ENCODE data around the gene ILKAP.

The ILKAP gene

DNA sequence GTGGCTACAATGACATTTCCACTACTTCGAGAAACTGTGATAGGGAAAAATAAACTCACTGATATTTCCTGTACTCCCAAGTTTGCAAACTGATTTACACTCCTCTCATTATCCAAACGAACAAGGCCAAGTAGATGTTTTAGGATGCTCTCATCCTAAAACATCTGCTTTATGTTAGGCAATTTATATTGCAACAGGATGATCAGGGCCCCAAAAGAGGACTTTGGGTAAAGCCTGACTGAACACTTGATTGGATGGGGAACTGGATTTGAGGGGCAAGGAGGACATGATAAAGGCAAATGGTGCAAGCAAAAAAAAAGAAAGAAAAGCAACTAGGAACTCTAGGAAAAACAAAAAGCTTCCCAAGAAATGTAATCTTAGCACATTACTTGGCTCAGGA lies 38.5 kb upstream of the ILKAP start:
- H3K36me3 Mint-ChIP-seq (ENCODE audit: low read depth) = peaks cover 18% of the 10 kb centered on the region
- TF ChIP-seq, protein P1, sequence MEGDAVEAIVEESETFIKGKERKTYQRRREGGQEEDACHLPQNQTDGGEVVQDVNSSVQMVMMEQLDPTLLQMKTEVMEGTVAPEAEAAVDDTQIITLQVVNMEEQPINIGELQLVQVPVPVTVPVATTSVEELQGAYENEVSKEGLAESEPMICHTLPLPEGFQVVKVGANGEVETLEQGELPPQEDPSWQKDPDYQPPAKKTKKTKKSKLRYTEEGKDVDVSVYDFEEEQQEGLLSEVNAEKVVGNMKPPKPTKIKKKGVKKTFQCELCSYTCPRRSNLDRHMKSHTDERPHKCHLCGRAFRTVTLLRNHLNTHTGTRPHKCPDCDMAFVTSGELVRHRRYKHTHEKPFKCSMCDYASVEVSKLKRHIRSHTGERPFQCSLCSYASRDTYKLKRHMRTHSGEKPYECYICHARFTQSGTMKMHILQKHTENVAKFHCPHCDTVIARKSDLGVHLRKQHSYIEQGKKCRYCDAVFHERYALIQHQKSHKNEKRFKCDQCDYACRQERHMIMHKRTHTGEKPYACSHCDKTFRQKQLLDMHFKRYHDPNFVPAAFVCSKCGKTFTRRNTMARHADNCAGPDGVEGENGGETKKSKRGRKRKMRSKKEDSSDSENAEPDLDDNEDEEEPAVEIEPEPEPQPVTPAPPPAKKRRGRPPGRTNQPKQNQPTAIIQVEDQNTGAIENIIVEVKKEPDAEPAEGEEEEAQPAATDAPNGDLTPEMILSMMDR (IDR thresholded peaks at IDR 0.05) = no peak
- no peak overlapping the region for H3K27ac Mint-ChIP-seq
- peaks cover 46% of the 10 kb centered on the region for H3K4me1 Mint-ChIP-seq
- H3K27me3 Mint-ChIP-seq (ENCODE audit: low read depth, poor library complexity) = peaks cover 3% of the 10 kb centered on the region
- no peaks in the 10 kb centered on the region for H3K9me3 Mint-ChIP-seq
- H3K4me3 Mint-ChIP-seq = peak overlapping the region; percentile 5
- DNase-seq = no peak

DNA sequence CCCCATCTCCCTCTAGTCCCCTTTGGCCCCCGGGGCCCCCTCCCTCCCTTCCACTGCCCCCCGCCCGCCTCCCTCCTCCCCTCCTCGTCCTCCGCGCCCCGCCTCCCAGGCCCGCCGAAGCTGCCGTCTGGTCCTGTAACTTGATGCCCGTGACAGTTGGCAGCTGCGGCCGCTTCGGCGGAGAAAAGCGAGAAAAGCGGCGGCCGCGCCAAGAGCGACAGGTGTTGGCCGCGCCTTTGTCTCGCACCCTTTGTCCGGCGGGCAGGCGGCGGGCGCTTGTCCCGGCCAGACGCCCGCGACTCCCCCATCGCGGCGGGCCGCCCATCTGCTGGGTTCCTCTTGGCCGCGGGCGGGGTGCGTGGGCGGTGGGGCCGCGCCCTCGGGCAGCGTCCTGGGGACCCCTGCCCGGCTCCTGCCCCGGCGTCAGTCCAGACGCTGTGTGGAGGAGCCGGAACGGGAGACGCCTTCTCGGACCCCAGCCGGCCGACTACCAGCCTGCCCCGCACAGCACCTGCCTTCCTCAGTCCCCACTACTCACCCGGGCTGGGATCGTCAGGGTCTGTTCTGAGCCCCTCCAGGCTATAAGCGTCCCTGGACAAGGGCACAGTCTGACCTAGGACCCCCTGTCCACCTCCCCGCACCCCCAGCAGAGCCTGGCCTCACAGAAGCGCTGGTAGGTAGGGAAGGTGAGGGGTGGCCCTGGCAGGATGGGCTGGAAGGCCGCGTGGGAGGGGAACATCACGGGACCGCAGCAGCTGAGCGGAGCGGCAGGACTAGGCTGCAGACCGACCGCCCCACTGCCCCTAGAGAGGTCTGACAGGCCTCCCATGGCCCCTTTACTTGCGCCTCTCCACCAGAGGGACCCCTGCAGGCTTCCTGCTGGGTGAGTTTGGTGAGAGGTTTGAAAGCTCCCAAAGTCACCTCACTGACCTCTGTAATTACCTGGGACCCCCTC lies 37.5 kb upstream of the ILKAP start:
- H3K4me3 Mint-ChIP-seq = peak overlapping the region; percentile 50
- H3K36me3 Mint-ChIP-seq (ENCODE audit: low read depth) = peaks cover 11% of the 10 kb centered on the region
- peaks cover 42% of the 10 kb centered on the region for H3K4me1 Mint-ChIP-seq
- H3K9me3 Mint-ChIP-seq = no peaks in the 10 kb centered on the region
- DNase-seq = peak; percentile 85
- TF ChIP-seq, protein P1 (IDR thresholded peaks at IDR 0.05) = peak; percentile 11
- no peak overlapping the region for H3K27ac Mint-ChIP-seq
- peaks cover 6% of the 10 kb centered on the region for H3K27me3 Mint-ChIP-seq (ENCODE audit: low read depth, poor library complexity)

DNA sequence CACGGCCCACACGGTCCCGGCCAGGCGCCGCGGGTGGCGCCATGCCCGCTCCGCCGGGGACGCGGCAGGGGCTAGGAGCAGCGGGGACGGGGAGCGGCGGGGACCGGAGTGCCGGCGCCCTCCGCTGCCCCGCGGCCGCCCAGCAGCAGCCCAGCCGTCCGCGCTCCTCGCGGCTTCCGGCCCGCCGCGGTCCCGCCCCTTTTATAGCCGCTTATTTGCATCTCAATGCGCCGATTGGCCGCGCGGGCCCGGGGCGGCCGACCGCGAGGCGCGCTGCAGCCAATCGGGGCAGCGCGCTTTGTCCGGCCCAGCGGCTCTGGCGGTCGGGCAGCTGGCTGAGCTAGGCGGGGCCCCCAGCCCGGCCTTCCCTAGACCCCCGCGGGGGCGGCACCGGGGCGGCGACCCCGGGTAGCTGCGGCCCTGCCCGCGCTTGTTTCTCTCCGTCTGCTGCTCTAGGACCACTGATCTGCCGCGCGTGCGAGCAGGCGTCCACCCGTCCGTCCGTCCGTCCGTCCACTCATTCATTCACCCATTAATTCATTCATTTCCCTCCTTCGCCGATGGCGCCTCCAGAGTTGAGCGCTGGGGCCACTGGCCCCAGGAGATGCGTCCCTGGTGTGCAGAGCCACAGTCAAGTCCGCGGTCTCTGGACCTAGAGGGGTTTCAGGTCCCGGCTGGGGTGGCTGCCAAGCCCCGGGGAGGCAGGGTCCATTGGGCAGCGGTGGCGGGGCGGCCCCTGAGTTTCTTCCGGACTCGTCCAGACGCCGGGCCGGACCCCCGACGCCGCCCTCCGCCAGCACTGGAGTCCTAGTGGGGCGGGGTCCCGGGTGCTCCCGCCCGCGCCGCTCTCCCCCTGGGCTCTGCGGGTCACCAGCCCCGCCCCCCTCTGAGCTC lies 36.6 kb upstream of the ILKAP start, which contains the start of gene HES6:
TSS of gene HES6 (minus strand) at position 176 of the 894 bp plus-strand sequence. CDS start at position 43, 133 bp downstream.
- DNase-seq = peak; percentile 93
- Mint-ChIP-seq H3K36me3 (ENCODE audit: low read depth) (peaks cover 2% of the 10 kb centered on the region), H3K9me3 (no peaks in the 10 kb centered on the region), H3K27ac (peak within 1 kb of the TSS; percentile 96), H3K27me3 (ENCODE audit: low read depth, poor library complexity) (peaks cover 7% of the 10 kb centered on the region), H3K4me3 (peak within 1 kb of the TSS; percentile 87), H3K4me1 (peaks cover 36% of the 10 kb centered on the region)
- TF ChIP-seq, protein P1 (IDR thresholded peaks at IDR 0.05) = no peak

DNA sequence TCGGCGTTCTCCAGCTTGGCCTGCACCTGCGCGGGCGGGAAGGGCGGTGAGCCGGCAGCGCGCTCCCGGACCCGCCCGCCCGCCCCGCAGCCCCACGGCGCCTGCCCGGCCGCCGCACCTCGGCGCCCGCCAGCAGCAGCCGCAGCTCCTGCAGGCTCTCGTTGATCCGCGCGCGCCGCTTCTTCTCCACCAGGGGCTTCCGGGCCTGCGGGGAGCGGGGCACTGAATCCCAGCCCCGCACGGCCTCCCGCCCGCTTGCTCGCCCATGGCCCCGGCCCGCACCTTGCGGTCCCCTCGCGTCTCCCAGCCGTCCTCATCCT lies 36.0 kb upstream of the ILKAP start:
- Mint-ChIP-seq H3K4me3 (peak overlapping the region; percentile 20), H3K27me3 (ENCODE audit: low read depth, poor library complexity) (peaks cover 10% of the 10 kb centered on the region), H3K4me1 (peaks cover 35% of the 10 kb centered on the region), H3K36me3 (ENCODE audit: low read depth) (no peaks in the 10 kb centered on the region), H3K9me3 (no peaks in the 10 kb centered on the region), H3K27ac (no peak overlapping the region)
- TF ChIP-seq, protein P1 (IDR thresholded peaks at IDR 0.05) = no peak
- peak; percentile 70 for DNase-seq

DNA sequence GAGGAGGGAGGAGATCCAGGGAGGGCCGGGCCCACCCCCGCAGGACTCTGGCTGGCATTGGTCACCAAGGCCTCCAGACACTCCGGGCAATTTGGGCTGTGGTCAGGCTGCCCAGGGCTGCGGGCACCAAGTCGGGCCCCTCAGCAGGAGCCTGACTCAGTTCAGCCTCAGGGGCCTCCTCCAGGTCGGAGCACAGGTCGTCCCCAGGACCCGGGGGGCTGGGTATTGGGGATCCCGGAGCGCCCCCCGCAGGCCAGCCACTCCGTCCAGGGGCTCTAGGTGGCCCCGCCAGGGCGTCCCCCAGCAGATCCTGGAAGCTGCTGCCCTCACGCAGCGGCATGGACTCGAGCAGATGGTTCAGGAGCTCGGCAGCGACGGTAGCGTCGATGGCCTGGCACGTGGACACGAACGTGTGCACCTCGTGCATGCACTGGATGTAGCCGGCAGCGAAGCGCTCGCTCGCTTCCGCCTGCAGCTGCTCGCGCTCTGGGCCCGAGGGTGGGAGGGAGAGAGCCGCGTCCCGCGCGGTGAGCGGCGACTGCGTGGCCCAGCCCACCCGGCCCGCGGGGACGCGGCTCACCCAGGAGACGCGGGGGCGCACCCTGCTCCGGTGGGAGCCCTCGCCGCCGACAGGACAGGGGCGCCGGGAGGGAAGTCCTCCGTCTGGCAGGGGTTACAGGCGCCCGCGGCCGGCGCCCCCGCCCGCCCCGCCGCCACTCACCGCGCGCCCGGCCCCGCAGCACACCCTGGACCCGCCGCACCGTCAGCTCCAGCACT lies 35.5 kb upstream of the ILKAP start:
- no peaks in the 10 kb centered on the region for H3K36me3 Mint-ChIP-seq (ENCODE audit: low read depth)
- peak; percentile 34 for DNase-seq
- no peaks in the 10 kb centered on the region for H3K9me3 Mint-ChIP-seq
- H3K4me3 Mint-ChIP-seq = peak overlapping the region; percentile 65
- H3K27me3 Mint-ChIP-seq (ENCODE audit: low read depth, poor library complexity) = peaks cover 10% of the 10 kb centered on the region
- peaks cover 30% of the 10 kb centered on the region for H3K4me1 Mint-ChIP-seq
- TF ChIP-seq, protein P1 (IDR thresholded peaks at IDR 0.05) = no peak
- no peak overlapping the region for H3K27ac Mint-ChIP-seq
